ENCODE results near the gene BLOC1S5.

Gene BLOC1S5

DNA sequence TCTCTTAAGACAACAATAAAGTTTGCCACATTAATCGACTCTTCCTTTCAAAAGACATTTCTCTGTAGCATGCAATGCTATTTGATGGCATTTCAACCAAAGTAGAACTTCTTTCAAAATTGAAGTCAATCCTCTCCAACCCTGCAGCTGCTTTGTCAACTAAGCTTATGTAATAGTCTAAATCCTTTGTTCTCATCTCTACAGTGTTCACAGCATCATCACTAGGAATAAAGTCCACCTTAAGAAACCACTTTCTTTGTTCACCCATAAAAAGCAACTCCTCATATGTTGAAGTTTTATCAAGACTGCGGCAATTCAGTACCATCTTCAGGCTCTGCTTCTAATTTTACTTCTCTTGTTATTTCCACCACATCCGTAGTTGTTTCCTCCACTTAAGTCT lies 11.5 kb upstream of the BLOC1S5 start:
- peak; percentile 15 for DNase-seq (ENCODE audit: low read depth)
- TF ChIP-seq POLR2A (IDR thresholded peaks at IDR 0.05; ENCODE audit: extremely low read depth, insufficient read length) (no peak), MYC (IDR thresholded peaks at IDR 0.05; ENCODE audit: low read depth, low read length) (no peak)
- TF ChIP-seq, protein P1, sequence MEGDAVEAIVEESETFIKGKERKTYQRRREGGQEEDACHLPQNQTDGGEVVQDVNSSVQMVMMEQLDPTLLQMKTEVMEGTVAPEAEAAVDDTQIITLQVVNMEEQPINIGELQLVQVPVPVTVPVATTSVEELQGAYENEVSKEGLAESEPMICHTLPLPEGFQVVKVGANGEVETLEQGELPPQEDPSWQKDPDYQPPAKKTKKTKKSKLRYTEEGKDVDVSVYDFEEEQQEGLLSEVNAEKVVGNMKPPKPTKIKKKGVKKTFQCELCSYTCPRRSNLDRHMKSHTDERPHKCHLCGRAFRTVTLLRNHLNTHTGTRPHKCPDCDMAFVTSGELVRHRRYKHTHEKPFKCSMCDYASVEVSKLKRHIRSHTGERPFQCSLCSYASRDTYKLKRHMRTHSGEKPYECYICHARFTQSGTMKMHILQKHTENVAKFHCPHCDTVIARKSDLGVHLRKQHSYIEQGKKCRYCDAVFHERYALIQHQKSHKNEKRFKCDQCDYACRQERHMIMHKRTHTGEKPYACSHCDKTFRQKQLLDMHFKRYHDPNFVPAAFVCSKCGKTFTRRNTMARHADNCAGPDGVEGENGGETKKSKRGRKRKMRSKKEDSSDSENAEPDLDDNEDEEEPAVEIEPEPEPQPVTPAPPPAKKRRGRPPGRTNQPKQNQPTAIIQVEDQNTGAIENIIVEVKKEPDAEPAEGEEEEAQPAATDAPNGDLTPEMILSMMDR (IDR thresholded peaks at IDR 0.05; ENCODE audit: low read depth, low read length), result no peak
- TF ChIP-seq, protein P2, sequence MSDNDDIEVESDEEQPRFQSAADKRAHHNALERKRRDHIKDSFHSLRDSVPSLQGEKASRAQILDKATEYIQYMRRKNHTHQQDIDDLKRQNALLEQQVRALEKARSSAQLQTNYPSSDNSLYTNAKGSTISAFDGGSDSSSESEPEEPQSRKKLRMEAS (IDR thresholded peaks at IDR 0.05; ENCODE audit: low read depth, low read length), result no peak
- no peak overlapping the region for H3K4me3 ChIP-seq (ENCODE audit: low read depth, low read length)

DNA sequence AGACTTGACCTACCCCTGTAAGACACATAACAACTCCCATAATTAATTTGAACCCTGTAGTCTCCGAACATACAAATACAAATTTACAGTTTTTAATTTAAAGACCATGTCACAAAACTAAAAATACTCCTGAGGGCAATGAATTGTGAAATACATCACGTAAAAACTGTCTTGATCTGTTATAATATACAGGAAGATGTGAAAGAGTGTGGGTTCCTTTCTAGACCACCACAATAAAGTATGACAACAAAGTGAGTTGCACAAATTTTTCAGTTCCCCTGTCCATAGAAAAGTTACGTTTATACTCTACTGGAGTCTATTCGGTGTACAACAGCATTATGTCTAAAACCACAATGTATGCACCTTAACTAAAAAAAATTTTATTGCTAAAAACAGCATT lies 11.0 kb upstream of the BLOC1S5 start:
- DNase-seq (ENCODE audit: low read depth), result peak; percentile 43
- TF ChIP-seq, protein P1 (IDR thresholded peaks at IDR 0.05; ENCODE audit: low read depth, low read length), result no peak
- TF ChIP-seq POLR2A (IDR thresholded peaks at IDR 0.05; ENCODE audit: extremely low read depth, insufficient read length) (no peak), MYC (IDR thresholded peaks at IDR 0.05; ENCODE audit: low read depth, low read length) (no peak)
- TF ChIP-seq, protein P2 (IDR thresholded peaks at IDR 0.05; ENCODE audit: low read depth, low read length), result no peak
- H3K4me3 ChIP-seq (ENCODE audit: low read depth, low read length), result no peak overlapping the region

DNA sequence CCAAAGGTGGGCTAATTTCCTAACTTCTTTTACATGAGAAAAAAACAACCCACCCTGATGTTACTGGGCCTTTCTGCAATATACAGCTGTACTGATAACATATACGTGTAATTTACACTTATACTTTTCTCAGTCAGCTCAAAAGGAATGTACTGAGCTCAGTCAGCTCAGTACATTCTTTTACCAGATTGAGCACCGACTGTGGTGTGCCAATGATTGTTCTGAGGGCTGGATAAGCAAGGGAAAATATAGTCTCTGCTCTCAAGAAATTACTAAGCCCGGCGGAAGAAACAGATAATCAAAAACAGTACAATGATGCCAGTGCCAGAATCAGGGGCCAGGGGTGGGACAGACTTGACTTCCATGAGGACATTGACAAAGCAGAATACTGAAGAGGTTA lies 10.0 kb upstream of the BLOC1S5 start:
- TF ChIP-seq POLR2A (IDR thresholded peaks at IDR 0.05; ENCODE audit: extremely low read depth, insufficient read length), result no peak
- TF ChIP-seq, protein P2 (IDR thresholded peaks at IDR 0.05; ENCODE audit: low read depth, low read length), result no peak
- TF ChIP-seq MYC (IDR thresholded peaks at IDR 0.05; ENCODE audit: low read depth, low read length), result no peak
- TF ChIP-seq, protein P1 (IDR thresholded peaks at IDR 0.05; ENCODE audit: low read depth, low read length), result no peak
- H3K4me3 ChIP-seq (ENCODE audit: low read depth, low read length), result no peak overlapping the region
- DNase-seq (ENCODE audit: low read depth), result no peak

DNA sequence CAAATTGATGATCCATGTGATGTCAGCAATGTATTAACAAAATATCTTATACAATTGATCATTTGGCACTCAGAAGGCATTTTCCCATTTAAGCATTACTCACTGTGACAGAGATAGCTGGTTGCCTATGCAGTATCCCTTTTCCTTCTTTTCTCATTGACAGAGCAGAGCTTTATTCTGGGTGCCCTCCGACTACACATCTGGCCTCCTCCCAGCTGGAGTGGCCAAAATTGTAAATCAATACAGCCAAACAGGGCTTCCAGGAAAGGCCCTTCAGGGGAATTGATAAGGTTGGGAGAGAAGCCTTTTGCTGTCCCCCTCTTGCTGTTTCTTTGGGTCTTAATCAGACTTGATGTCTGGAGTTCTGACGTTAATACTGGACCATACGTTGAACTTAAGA lies 9.6 kb upstream of the BLOC1S5 start:
- H3K4me3 ChIP-seq (ENCODE audit: low read depth, low read length), result no peak overlapping the region
- no peak for DNase-seq (ENCODE audit: low read depth)
- TF ChIP-seq, protein P2 (IDR thresholded peaks at IDR 0.05; ENCODE audit: low read depth, low read length), result no peak
- TF ChIP-seq, protein P1 (IDR thresholded peaks at IDR 0.05; ENCODE audit: low read depth, low read length), result no peak
- TF ChIP-seq MYC (IDR thresholded peaks at IDR 0.05; ENCODE audit: low read depth, low read length), result no peak
- no peak for TF ChIP-seq POLR2A (IDR thresholded peaks at IDR 0.05; ENCODE audit: extremely low read depth, insufficient read length)

DNA sequence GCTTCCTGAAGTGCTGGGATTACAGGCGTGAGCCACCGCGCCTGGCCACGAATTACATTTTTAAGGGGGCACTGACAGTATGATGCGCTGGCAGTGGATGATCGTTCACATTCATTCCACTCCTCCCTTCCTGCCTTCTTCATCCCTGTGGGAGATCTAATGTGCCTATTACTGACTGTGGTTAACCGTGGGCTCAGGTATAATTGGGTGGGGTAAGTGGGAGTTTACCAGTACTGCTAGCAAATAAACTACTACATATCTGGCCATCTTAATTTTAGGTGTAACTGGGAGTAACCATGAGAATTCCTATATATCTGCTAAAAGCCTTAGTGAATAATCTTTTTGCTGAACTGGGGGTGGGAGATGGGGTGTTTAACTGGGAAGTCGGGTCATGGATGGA lies 6.5 kb upstream of the BLOC1S5 start:
- no peak overlapping the region for H3K4me3 ChIP-seq (ENCODE audit: low read depth, low read length)

More for the DNA sequence above, 6.5 kb upstream of the BLOC1S5 start:
- no peak for DNase-seq (ENCODE audit: low read depth)
- TF ChIP-seq, protein P1 (IDR thresholded peaks at IDR 0.05; ENCODE audit: low read depth, low read length), result no peak
- TF ChIP-seq POLR2A (IDR thresholded peaks at IDR 0.05; ENCODE audit: extremely low read depth, insufficient read length) (no peak), MYC (IDR thresholded peaks at IDR 0.05; ENCODE audit: low read depth, low read length) (no peak)
- TF ChIP-seq, protein P2 (IDR thresholded peaks at IDR 0.05; ENCODE audit: low read depth, low read length), result no peak
